PFSK-1 (cell line): ENCODE results near the gene SLC22A23.

Experiments
- FOXP2 ChIP-seq: optimal IDR thresholded peaks from 2 replicates; pipeline ENCODE3; 2011; ENCODE audit warnings: borderline replicate concordance, control low read depth, inconsistent platforms; ENCODE audit not compliant: insufficient read depth; ENCODE audit errors: extremely low read length, extremely low read depth
- POLR2AphosphoS5 ChIP-seq: IDR thresholded peaks from 2 replicates; pipeline ENCODE4 v1.6.1; 2012; ENCODE audit warnings: low read depth, mild to moderate bottlenecking, control low read depth, low read length, moderate library complexity
- REST ChIP-seq, 2 experiments: IDR thresholded peaks; 2 replicates each; pipeline versions ENCODE4 v1.6.1 to v1.8.0; 2011 to 2012; ENCODE audit warnings: low read depth in 2 of 2, low read length in 2 of 2, control low read depth in 1 of 2, inconsistent platforms in 1 of 2, mild to moderate bottlenecking in 1 of 2, moderate library complexity in 1 of 2; ENCODE audit not compliant: insufficient read depth in 1 of 2
- SIN3A ChIP-seq: IDR thresholded peaks from 2 replicates; pipeline ENCODE4 v1.6.1; 2012; ENCODE audit warnings: mild to moderate bottlenecking, low read length, moderate library complexity, borderline replicate concordance; ENCODE audit not compliant: insufficient read depth
- TAF1 ChIP-seq: IDR thresholded peaks from 2 replicates; pipeline ENCODE4 v1.6.1; 2012; ENCODE audit warnings: low read length, control low read depth, borderline replicate concordance; ENCODE audit not compliant: insufficient read depth

Gene SLC22A23

GRCh38 chr6:3352678-3353077, 104.2 kb downstream of the SLC22A23 start:
- TF ChIP-seq FOXP2: no peak
- no peak for TF ChIP-seq SIN3A
- no peak for TF ChIP-seq TAF1
- no peak for TF ChIP-seq REST (IDR thresholded peaks at IDR 0.05; ENCODE audit: insufficient read depth in 1 of 2, low read depth in 2 of 2, low read length in 2 of 2)
- TF ChIP-seq POLR2AphosphoS5: no peak

GRCh38 chr6:3351829-3352524, 104.9 kb downstream of the SLC22A23 start:
- TF ChIP-seq SIN3A: no peak

- TF ChIP-seq POLR2AphosphoS5: no peak
- no peak for TF ChIP-seq FOXP2
- TF ChIP-seq TAF1: no peak
Observed at GRCh38 chr6:3351105-3351676, 105.7 kb downstream of the SLC22A23 start.

GRCh38 chr6:3350252-3350796, 106.5 kb downstream of the SLC22A23 start:
- TF ChIP-seq TAF1 (no peak), FOXP2 (no peak), SIN3A (no peak), REST (IDR thresholded peaks at IDR 0.05; ENCODE audit: insufficient read depth in 1 of 2, low read depth in 2 of 2, low read length in 2 of 2) (no peak), POLR2AphosphoS5 (no peak)

GRCh38 chr6:3349388-3350251, 107.2 kb downstream of the SLC22A23 start:
- TF ChIP-seq FOXP2: no peak

- TF ChIP-seq SIN3A (no peak), POLR2AphosphoS5 (no peak), TAF1 (no peak), REST (IDR thresholded peaks at IDR 0.05; ENCODE audit: insufficient read depth in 1 of 2, low read depth in 2 of 2, low read length in 2 of 2) (no peak)
Observed at GRCh38 chr6:3348821-3349220, 108.0 kb downstream of the SLC22A23 start.
